Keratinocyte (primary cell): ENCODE data around the gene RTN4RL2. TPM values are rescaled to one million over a fixed set of nuclear protein-coding genes. Genes with fewer than 3 reads are reported as not detected.
A peak's percentile ranks its signal among the peaks of the same experiment; 100 is the strongest.

Source experiments
- DNase-seq: peaks from one replicate; pipeline ENCODE4 v3.0.0-alpha.2; 2011; ENCODE audit warnings: low read depth, missing footprints, low spot score
- FAIRE-seq: peaks from 2 replicates; lab custom pipeline; 2011; peaks lifted over from hg19 to GRCh38; lab: Jason Lieb, UNC
- H2AFZ ChIP-seq: 2 replicates; pipeline ENCODE4 v1.6.0; 2012; ENCODE audit warnings: low read length, control low read depth, inconsistent platforms; ENCODE audit not compliant: control insufficient read depth
- H3K27ac ChIP-seq: 2 replicates; pipeline ENCODE4 v1.5.1; 2011; ENCODE audit warnings: low read length; ENCODE audit not compliant: control insufficient read depth, insufficient read depth
- H3K27me3 ChIP-seq: 3 replicates; pipeline ENCODE4 v1.6.0; 2011; ENCODE audit warnings: low read length; ENCODE audit not compliant: control insufficient read depth, insufficient read depth; ENCODE audit errors: extremely low read depth
- H3K36me3 ChIP-seq, 2 experiments: 2 replicates in 1 of 2; 3 replicates in 1 of 2; pipeline ENCODE4 v1.5.1; 2011; ENCODE audit warnings: low read length in 2 of 2, mild to moderate bottlenecking in 1 of 2; ENCODE audit not compliant: control insufficient read depth in 2 of 2, insufficient read depth in 2 of 2; ENCODE audit errors: extremely low read depth in 1 of 2
- H3K4me1 ChIP-seq: 3 replicates; pipeline ENCODE4 v1.5.1; 2011; ENCODE audit warnings: low read length; ENCODE audit not compliant: control insufficient read depth, insufficient read depth; ENCODE audit errors: extremely low read depth
- H3K4me2 ChIP-seq: 3 replicates; pipeline ENCODE4 v1.6.0; 2011; ENCODE audit warnings: low read depth, low read length; ENCODE audit not compliant: control insufficient read depth, insufficient read depth; ENCODE audit errors: extremely low read depth
- H3K4me3 ChIP-seq, 3 experiments: fragments of 200-600 bp in 1 of 3; sonication (generic) in 1 of 3; 2 replicates in 2 of 3; 3 replicates in 1 of 3; pipeline ENCODE4 v1.5.1; 2011 to 2016; ENCODE audit warnings: low read length in 3 of 3, mild to moderate bottlenecking in 3 of 3, control low read depth in 2 of 3, inconsistent platforms in 1 of 3, low read depth in 1 of 3, mixed read lengths in 1 of 3, mixed run types in 1 of 3, moderate library complexity in 1 of 3; ENCODE audit not compliant: control insufficient read depth in 2 of 3, insufficient read depth in 2 of 3; ENCODE audit errors: extremely low read depth in 1 of 3
- H3K79me2 ChIP-seq: 2 replicates; pipeline ENCODE4 v1.6.0; 2012; ENCODE audit warnings: low read length; ENCODE audit not compliant: control insufficient read depth, insufficient read depth
- H3K9ac ChIP-seq: 3 replicates; pipeline ENCODE4 v1.6.0; 2011; ENCODE audit warnings: low read length; ENCODE audit not compliant: control insufficient read depth, insufficient read depth; ENCODE audit errors: extremely low read depth
- H3K9me1 ChIP-seq: 3 replicates; pipeline ENCODE4 v1.6.0; 2011; ENCODE audit warnings: low read length; ENCODE audit not compliant: control insufficient read depth, insufficient read depth; ENCODE audit errors: extremely low read depth
- H3K9me3 ChIP-seq: 2 replicates; pipeline ENCODE4 v1.5.1; 2012; ENCODE audit warnings: low read depth, low read length; ENCODE audit not compliant: control insufficient read depth
- H4K20me1 ChIP-seq: 3 replicates; pipeline ENCODE4 v1.6.0; 2011; ENCODE audit warnings: low read length; ENCODE audit not compliant: control insufficient read depth, insufficient read depth; ENCODE audit errors: extremely low read depth
- EZH2 ChIP-seq: IDR thresholded peaks from one replicate; pipeline ENCODE4 v1.6.1; 2012; ENCODE audit warnings: inconsistent platforms, mild to moderate bottlenecking, low read length, moderate library complexity
- dilution Hi-C: fragments of 300-500 bp; cut with MboI; formaldehyde crosslinking; loops from one replicate; pipeline ENCODE4 v1.7.0; 2020; ENCODE audit warnings: low sequenced_read_pairs; ENCODE audit not compliant: extremely low pct_ligation_motif_present
- polyA plus RNA-seq, 5 experiments: library from polyadenylated mRNA; depleted of rRNA in 3 of 5; stranded (reverse) in 3 of 5; stranded (forward) in 1 of 5; unstranded in 1 of 5; fragments of >200 nt; gene quantifications; 1 replicate in 1 of 5; 2 replicates in 3 of 5; 3 replicates in 1 of 5; pipeline versions ENCODE4 v1.2.1 to v1.2.3, GENCODE V29; 2011 to 2012; ENCODE audit warnings: missing spikeins in 2 of 5, low read depth in 1 of 5, low replicate concordance in 1 of 5
- TF ChIP-seq, protein P1 (sequence below), 3 experiments: IDR thresholded peaks in 1 of 3; conservative IDR thresholded peaks in 1 of 3; optimal IDR thresholded peaks in 1 of 3; 2 replicates in 2 of 3; 3 replicates in 1 of 3; pipeline versions ENCODE3 to v1.5.1; 2011; ENCODE audit warnings: low read length in 3 of 3, mild to moderate bottlenecking in 3 of 3, moderate library complexity in 2 of 3, control low read depth in 1 of 3, inconsistent platforms in 1 of 3; ENCODE audit not compliant: insufficient read depth in 2 of 3; ENCODE audit errors: extremely low read depth in 1 of 3

The RTN4RL2 gene
- polyA plus RNA-seq, 1 donor (not counting 4 experiments of a cell fraction or from before 2014, with no cell fraction given): 0.03 TPM

DNA sequence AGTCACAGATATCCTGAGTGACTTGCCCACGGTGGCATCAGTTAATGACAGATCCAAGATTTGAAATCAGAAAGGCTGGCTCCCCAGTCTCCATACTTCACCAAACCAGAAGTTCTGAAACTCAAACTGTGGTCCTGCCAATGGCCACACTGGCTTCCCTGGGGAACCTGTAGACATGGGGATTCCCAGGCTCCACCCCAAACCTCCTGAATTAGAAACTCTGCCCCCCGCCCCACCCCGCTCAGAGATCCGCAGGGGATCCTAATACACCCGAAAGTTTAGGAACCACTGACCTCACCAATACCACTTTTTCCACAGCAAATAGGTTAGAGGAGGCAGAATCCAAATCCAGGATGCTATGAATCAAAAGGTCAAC, 15.3 kb downstream of the RTN4RL2 start:
- H3K27ac ChIP-seq: no peak overlapping the region
- no peak overlapping the region for H2AFZ ChIP-seq
- H3K4me1 ChIP-seq: peaks cover 8% of the 10 kb centered on the region
- H3K4me2 ChIP-seq: peak overlapping the region; percentile 59
- dilution Hi-C loops: no loop called here
- no peak overlapping the region for H3K9ac ChIP-seq
- TF ChIP-seq EZH2: no peak
- TF ChIP-seq, protein P1, sequence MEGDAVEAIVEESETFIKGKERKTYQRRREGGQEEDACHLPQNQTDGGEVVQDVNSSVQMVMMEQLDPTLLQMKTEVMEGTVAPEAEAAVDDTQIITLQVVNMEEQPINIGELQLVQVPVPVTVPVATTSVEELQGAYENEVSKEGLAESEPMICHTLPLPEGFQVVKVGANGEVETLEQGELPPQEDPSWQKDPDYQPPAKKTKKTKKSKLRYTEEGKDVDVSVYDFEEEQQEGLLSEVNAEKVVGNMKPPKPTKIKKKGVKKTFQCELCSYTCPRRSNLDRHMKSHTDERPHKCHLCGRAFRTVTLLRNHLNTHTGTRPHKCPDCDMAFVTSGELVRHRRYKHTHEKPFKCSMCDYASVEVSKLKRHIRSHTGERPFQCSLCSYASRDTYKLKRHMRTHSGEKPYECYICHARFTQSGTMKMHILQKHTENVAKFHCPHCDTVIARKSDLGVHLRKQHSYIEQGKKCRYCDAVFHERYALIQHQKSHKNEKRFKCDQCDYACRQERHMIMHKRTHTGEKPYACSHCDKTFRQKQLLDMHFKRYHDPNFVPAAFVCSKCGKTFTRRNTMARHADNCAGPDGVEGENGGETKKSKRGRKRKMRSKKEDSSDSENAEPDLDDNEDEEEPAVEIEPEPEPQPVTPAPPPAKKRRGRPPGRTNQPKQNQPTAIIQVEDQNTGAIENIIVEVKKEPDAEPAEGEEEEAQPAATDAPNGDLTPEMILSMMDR (optimal IDR thresholded peaks at IDR 0.05 in 1 of 3, IDR thresholded peaks at IDR 0.05 in 1 of 3, conservative IDR thresholded peaks at IDR 0.05 in 1 of 3; ENCODE audit: extremely low read depth in 1 of 3, insufficient read depth in 2 of 3, low read length in 3 of 3): no peak
- H3K9me1 ChIP-seq: no peaks in the 10 kb centered on the region
- H3K36me3 ChIP-seq: no peaks in the 10 kb centered on the region
- H3K4me3 ChIP-seq: peak overlapping the region in 1 of 3 experiments; percentile 7
- no peak for DNase-seq
- no peaks in the 10 kb centered on the region for H3K9me3 ChIP-seq
- FAIRE-seq: no peak
- peaks cover 25% of the 10 kb centered on the region for H3K27me3 ChIP-seq
- H4K20me1 ChIP-seq: no peaks in the 10 kb centered on the region
- no peaks in the 10 kb centered on the region for H3K79me2 ChIP-seq

DNA sequence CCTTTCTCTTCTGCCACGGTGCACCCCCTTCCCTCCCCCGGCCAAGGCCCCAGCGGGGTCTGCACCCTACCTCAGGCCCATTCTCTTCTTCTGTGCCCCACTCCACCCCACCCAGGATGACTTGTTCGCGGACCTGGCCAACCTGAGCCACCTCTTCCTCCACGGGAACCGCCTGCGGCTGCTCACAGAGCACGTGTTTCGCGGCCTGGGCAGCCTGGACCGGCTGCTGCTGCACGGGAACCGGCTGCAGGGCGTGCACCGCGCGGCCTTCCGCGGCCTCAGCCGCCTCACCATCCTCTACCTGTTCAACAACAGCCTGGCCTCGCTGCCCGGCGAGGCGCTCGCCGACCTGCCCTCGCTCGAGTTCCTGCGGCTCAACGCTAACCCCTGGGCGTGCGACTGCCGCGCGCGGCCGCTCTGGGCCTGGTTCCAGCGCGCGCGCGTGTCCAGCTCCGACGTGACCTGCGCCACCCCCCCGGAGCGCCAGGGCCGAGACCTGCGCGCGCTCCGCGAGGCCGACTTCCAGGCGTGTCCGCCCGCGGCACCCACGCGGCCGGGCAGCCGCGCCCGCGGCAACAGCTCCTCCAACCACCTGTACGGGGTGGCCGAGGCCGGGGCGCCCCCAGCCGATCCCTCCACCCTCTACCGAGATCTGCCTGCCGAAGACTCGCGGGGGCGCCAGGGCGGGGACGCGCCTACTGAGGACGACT, 15.9 kb downstream of the RTN4RL2 start:
- Histone ChIP-seq H3K36me3 (no peaks in the 10 kb centered on the region), H2AFZ (peak overlapping the region; percentile 43), H3K4me1 (peaks cover 8% of the 10 kb centered on the region), H3K27me3 (peaks cover 25% of the 10 kb centered on the region), H4K20me1 (no peaks in the 10 kb centered on the region), H3K9me3 (no peaks in the 10 kb centered on the region), H3K27ac (no peak overlapping the region), H3K4me2 (peak overlapping the region; percentile 59), H3K4me3 (peak overlapping the region in 2 of 3 experiments; percentile 7 to 18), H3K79me2 (no peaks in the 10 kb centered on the region), H3K9me1 (no peaks in the 10 kb centered on the region), H3K9ac (no peak overlapping the region)
- DNase-seq (no peak), FAIRE-seq (no peak)
- dilution Hi-C loops: no loop called here
- TF ChIP-seq, protein P1 (optimal IDR thresholded peaks at IDR 0.05 in 1 of 3, IDR thresholded peaks at IDR 0.05 in 1 of 3, conservative IDR thresholded peaks at IDR 0.05 in 1 of 3; ENCODE audit: extremely low read depth in 1 of 3, insufficient read depth in 2 of 3, low read length in 3 of 3): peak in 1 of 3 experiments; percentile 8
- peak; percentile 69 for TF ChIP-seq EZH2
